ENCODE measurements around the gene DLG2.

DLG2 gene

GRCh38 chr11:84165139-84165538, 1462.0 kb downstream of the DLG2 start:
- CTCF ChIA-PET, result no interaction called here
- DNase-seq, result no peak
- no peak overlapping the region for H3K27ac ChIP-seq (ENCODE audit: insufficient read depth in 1 of 2, low read depth in 1 of 2, low read length in 2 of 2, poor library complexity in 1 of 2, severe bottlenecking in 2 of 2)
- H3K36me3 ChIP-seq (ENCODE audit: control insufficient read depth in 4 of 4, insufficient read depth in 4 of 4, low read length in 3 of 4), result no peaks in the 10 kb centered on the region
- POLR2A ChIA-PET, result no interaction called here
- no peaks in the 10 kb centered on the region for H3K4me1 ChIP-seq (ENCODE audit: control extremely low read depth in 1 of 4, control insufficient read depth in 4 of 4, insufficient read depth in 4 of 4, low read length in 3 of 4)
- H3K9me3 ChIP-seq (ENCODE audit: control extremely low read depth in 1 of 5, control insufficient read depth in 4 of 5, insufficient read depth in 2 of 5, low read depth in 1 of 5, low read length in 4 of 5), result no peaks in the 10 kb centered on the region
- H3K4me3 ChIP-seq (ENCODE audit: control insufficient read depth in 1 of 7, extremely low read depth in 1 of 7, insufficient read depth in 4 of 7, low read depth in 2 of 7, low read length in 6 of 7), result no peak overlapping the region
- WGBS (ENCODE audit: insufficient coverage), result no CpG with 5 or more reads among the region's 2 CpGs
- no peaks in the 10 kb centered on the region for H3K27me3 ChIP-seq (replicated peaks in 2 of 5; ENCODE audit: control insufficient read depth in 4 of 5, insufficient read depth in 5 of 5, low read length in 4 of 5)

DNA sequence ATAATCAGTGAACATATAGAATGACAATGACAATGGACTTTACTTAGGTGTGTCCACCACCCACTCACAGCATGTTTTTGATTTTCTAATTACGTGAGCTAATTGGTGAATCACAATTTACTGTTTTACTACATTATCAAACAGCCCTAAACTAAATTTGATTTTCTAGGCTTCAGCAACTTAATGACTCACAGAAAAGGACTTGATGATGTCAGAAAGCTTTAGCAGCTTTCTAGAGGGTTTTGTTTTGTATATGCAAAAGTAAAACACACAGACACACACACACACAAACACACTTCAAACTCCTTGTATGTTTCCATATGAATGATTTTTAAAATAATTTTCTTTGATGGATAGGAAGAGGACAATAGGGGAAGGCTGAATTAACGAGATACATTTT, 1462.4 kb downstream of the DLG2 start:
- DNase-seq, result no peak
- no peaks in the 10 kb centered on the region for H3K4me1 ChIP-seq (ENCODE audit: control extremely low read depth in 1 of 4, control insufficient read depth in 4 of 4, insufficient read depth in 4 of 4, low read length in 3 of 4)
- H3K9me3 ChIP-seq (ENCODE audit: control extremely low read depth in 1 of 5, control insufficient read depth in 4 of 5, insufficient read depth in 2 of 5, low read depth in 1 of 5, low read length in 4 of 5), result no peaks in the 10 kb centered on the region
- no peaks in the 10 kb centered on the region for H3K36me3 ChIP-seq (ENCODE audit: control insufficient read depth in 4 of 4, insufficient read depth in 4 of 4, low read length in 3 of 4)
- H3K4me3 ChIP-seq (ENCODE audit: control insufficient read depth in 1 of 7, extremely low read depth in 1 of 7, insufficient read depth in 4 of 7, low read depth in 2 of 7, low read length in 6 of 7), result no peak overlapping the region
- no CpG with 5 or more reads among the region's 2 CpGs for WGBS (ENCODE audit: insufficient coverage)
- POLR2A ChIA-PET, result no interaction called here
- H3K27me3 ChIP-seq (replicated peaks in 2 of 5; ENCODE audit: control insufficient read depth in 4 of 5, insufficient read depth in 5 of 5, low read length in 4 of 5), result no peaks in the 10 kb centered on the region
- CTCF ChIA-PET, result no interaction called here
- H3K27ac ChIP-seq (ENCODE audit: insufficient read depth in 1 of 2, low read depth in 1 of 2, low read length in 2 of 2, poor library complexity in 1 of 2, severe bottlenecking in 2 of 2), result no peak overlapping the region

DNA sequence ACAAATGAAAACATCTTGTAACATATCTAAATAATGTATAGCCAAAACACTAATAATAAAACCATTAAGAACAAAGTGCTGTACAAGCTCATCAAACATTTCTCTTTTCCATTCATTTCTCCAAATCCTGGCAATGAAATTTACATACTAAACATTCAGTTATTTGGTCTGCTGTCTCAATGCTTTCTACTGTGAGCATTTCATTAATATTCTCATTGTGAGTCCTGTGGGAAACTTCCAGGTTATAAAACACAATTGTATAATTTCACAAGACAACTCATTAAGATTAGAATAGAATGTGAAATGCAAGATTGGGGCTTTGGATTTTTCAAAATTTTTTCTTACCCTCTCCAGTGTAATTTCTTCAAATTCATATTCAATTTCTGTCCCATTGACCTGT, 1464.0 kb downstream of the DLG2 start:
- CTCF ChIA-PET, result no interaction called here
- no peak for DNase-seq
- Histone ChIP-seq H3K36me3 (ENCODE audit: control insufficient read depth in 4 of 4, insufficient read depth in 4 of 4, low read length in 3 of 4) (no peaks in the 10 kb centered on the region), H3K9me3 (ENCODE audit: control extremely low read depth in 1 of 5, control insufficient read depth in 4 of 5, insufficient read depth in 2 of 5, low read depth in 1 of 5, low read length in 4 of 5) (no peaks in the 10 kb centered on the region), H3K27ac (ENCODE audit: insufficient read depth in 1 of 2, low read depth in 1 of 2, low read length in 2 of 2, poor library complexity in 1 of 2, severe bottlenecking in 2 of 2) (no peak overlapping the region), H3K4me3 (ENCODE audit: control insufficient read depth in 1 of 7, extremely low read depth in 1 of 7, insufficient read depth in 4 of 7, low read depth in 2 of 7, low read length in 6 of 7) (no peak overlapping the region), H3K27me3 (replicated peaks in 2 of 5; ENCODE audit: control insufficient read depth in 4 of 5, insufficient read depth in 5 of 5, low read length in 4 of 5) (no peaks in the 10 kb centered on the region), H3K4me1 (ENCODE audit: control extremely low read depth in 1 of 4, control insufficient read depth in 4 of 4, insufficient read depth in 4 of 4, low read length in 3 of 4) (no peaks in the 10 kb centered on the region)
- POLR2A ChIA-PET, result no interaction called here

- ChIA-PET CTCF (interaction anchor here (1.0 kb wide), 1 partner anchor 12 kb away, joined by 3 read pairs; no protein-coding TSS in a partner anchor), POLR2A (no interaction called here)
- no peaks in the 10 kb centered on the region for H3K27me3 ChIP-seq (replicated peaks in 2 of 5; ENCODE audit: control insufficient read depth in 4 of 5, insufficient read depth in 5 of 5, low read length in 4 of 5)
- no peaks in the 10 kb centered on the region for H3K36me3 ChIP-seq (ENCODE audit: control insufficient read depth in 4 of 4, insufficient read depth in 4 of 4, low read length in 3 of 4)
- H3K9me3 ChIP-seq (ENCODE audit: control extremely low read depth in 1 of 5, control insufficient read depth in 4 of 5, insufficient read depth in 2 of 5, low read depth in 1 of 5, low read length in 4 of 5), result no peaks in the 10 kb centered on the region
- DNase-seq, result no peak
- H3K27ac ChIP-seq (ENCODE audit: insufficient read depth in 1 of 2, low read depth in 1 of 2, low read length in 2 of 2, poor library complexity in 1 of 2, severe bottlenecking in 2 of 2), result no peak overlapping the region
- 100% methylated on average over 1 of the region's 3 CpGs for WGBS (ENCODE audit: insufficient coverage)
- H3K4me1 ChIP-seq (ENCODE audit: control extremely low read depth in 1 of 4, control insufficient read depth in 4 of 4, insufficient read depth in 4 of 4, low read length in 3 of 4), result no peaks in the 10 kb centered on the region
- no peak overlapping the region for H3K4me3 ChIP-seq (ENCODE audit: control insufficient read depth in 1 of 7, extremely low read depth in 1 of 7, insufficient read depth in 4 of 7, low read depth in 2 of 7, low read length in 6 of 7)
Measured at GRCh38 chr11:84157639-84158038, 1469.5 kb downstream of the DLG2 start.

GRCh38 chr11:84146826-84147225, 1480.3 kb downstream of the DLG2 start:
- 80% methylated on average over 1 of the region's 2 CpGs for WGBS (ENCODE audit: insufficient coverage)

DNA sequence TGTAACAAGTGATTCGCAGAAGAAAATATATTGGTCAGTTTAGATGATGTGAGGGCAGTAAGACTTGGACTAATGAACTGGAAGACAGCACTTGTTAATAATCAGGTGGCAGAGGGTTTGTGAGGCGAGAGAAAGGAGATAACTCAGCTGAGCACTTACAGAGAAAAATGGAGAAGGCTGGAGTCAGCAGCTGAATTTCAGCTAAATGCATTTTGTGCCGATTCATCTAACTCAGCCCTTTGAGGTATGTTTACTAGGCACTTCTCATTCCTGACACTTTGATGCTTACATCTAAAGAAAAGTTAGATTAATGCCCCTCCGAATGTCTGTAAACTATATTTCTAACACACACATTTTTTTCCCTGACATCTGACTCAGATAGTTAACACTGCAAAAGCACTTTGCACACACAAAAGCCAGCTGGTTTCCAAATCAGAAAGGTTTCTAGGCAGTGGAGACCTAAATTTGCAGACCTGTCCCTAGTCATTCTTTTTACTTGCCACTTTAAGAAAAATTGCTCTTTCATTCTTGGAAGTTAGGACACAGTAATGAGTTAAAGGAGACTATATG, 1481.4 kb downstream of the DLG2 start:
- H3K27ac ChIP-seq (ENCODE audit: insufficient read depth in 1 of 2, low read depth in 1 of 2, low read length in 2 of 2, poor library complexity in 1 of 2, severe bottlenecking in 2 of 2), result no peak overlapping the region
- no peaks in the 10 kb centered on the region for H3K4me1 ChIP-seq (ENCODE audit: control extremely low read depth in 1 of 4, control insufficient read depth in 4 of 4, insufficient read depth in 4 of 4, low read length in 3 of 4)
- H3K9me3 ChIP-seq (ENCODE audit: control extremely low read depth in 1 of 5, control insufficient read depth in 4 of 5, insufficient read depth in 2 of 5, low read depth in 1 of 5, low read length in 4 of 5), result no peaks in the 10 kb centered on the region
- 83% methylated on average over 4 of the region's 4 CpGs for WGBS (ENCODE audit: insufficient coverage)
- no peaks in the 10 kb centered on the region for H3K27me3 ChIP-seq (replicated peaks in 2 of 5; ENCODE audit: control insufficient read depth in 4 of 5, insufficient read depth in 5 of 5, low read length in 4 of 5)
- H3K36me3 ChIP-seq (ENCODE audit: control insufficient read depth in 4 of 4, insufficient read depth in 4 of 4, low read length in 3 of 4), result no peaks in the 10 kb centered on the region
- POLR2A ChIA-PET, result no interaction called here
- no peak for DNase-seq
- CTCF ChIA-PET, result interaction anchor here (1.2 kb wide), 1 partner anchor 12 kb away, joined by 3 read pairs; no protein-coding TSS in a partner anchor
- H3K4me3 ChIP-seq (ENCODE audit: control insufficient read depth in 1 of 7, extremely low read depth in 1 of 7, insufficient read depth in 4 of 7, low read depth in 2 of 7, low read length in 6 of 7), result no peak overlapping the region

More at GRCh38 chr11:84146826-84147225, 1480.3 kb downstream of the DLG2 start:
- ChIA-PET CTCF (interaction anchor here (1.3 kb wide), 1 partner anchor 10 kb away, joined by 3 read pairs; no protein-coding TSS in a partner anchor), POLR2A (no interaction called here)
- Histone ChIP-seq H3K4me1 (ENCODE audit: control extremely low read depth in 1 of 4, control insufficient read depth in 4 of 4, insufficient read depth in 4 of 4, low read length in 3 of 4) (no peaks in the 10 kb centered on the region), H3K9me3 (ENCODE audit: control extremely low read depth in 1 of 5, control insufficient read depth in 4 of 5, insufficient read depth in 2 of 5, low read depth in 1 of 5, low read length in 4 of 5) (no peaks in the 10 kb centered on the region), H3K36me3 (ENCODE audit: control insufficient read depth in 4 of 4, insufficient read depth in 4 of 4, low read length in 3 of 4) (no peaks in the 10 kb centered on the region), H3K27me3 (replicated peaks in 2 of 5; ENCODE audit: control insufficient read depth in 4 of 5, insufficient read depth in 5 of 5, low read length in 4 of 5) (no peaks in the 10 kb centered on the region), H3K4me3 (ENCODE audit: control insufficient read depth in 1 of 7, extremely low read depth in 1 of 7, insufficient read depth in 4 of 7, low read depth in 2 of 7, low read length in 6 of 7) (no peak overlapping the region), H3K27ac (ENCODE audit: insufficient read depth in 1 of 2, low read depth in 1 of 2, low read length in 2 of 2, poor library complexity in 1 of 2, severe bottlenecking in 2 of 2) (no peak overlapping the region)
- no peak for DNase-seq

DNA sequence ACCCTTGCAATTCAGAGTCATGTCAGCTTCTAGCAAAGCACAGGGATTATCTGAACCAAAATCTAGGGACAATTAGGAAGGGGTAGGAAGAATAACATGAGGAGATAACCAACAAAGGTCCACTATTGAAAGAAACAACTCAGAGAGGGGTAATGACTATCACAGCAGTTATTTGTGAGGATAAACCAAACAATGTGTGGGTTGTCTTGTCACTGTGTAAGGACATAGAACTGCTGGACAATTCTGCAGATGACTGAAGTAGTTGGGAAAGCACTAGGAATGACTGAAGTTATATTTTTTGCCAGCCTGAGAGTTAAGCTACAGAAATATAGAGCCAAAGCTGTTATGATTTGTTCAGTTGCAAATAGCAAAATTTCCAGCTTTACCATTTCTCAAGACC, 1482.6 kb downstream of the DLG2 start:
- no peak overlapping the region for H3K4me3 ChIP-seq (ENCODE audit: control insufficient read depth in 1 of 7, extremely low read depth in 1 of 7, insufficient read depth in 4 of 7, low read depth in 2 of 7, low read length in 6 of 7)
- H3K36me3 ChIP-seq (ENCODE audit: control insufficient read depth in 4 of 4, insufficient read depth in 4 of 4, low read length in 3 of 4), result no peaks in the 10 kb centered on the region
- no peak for DNase-seq
- CTCF ChIA-PET, result no interaction called here
- POLR2A ChIA-PET, result no interaction called here
- H3K27me3 ChIP-seq (replicated peaks in 2 of 5; ENCODE audit: control insufficient read depth in 4 of 5, insufficient read depth in 5 of 5, low read length in 4 of 5), result no peaks in the 10 kb centered on the region
- no peaks in the 10 kb centered on the region for H3K9me3 ChIP-seq (ENCODE audit: control extremely low read depth in 1 of 5, control insufficient read depth in 4 of 5, insufficient read depth in 2 of 5, low read depth in 1 of 5, low read length in 4 of 5)
- H3K27ac ChIP-seq (ENCODE audit: insufficient read depth in 1 of 2, low read depth in 1 of 2, low read length in 2 of 2, poor library complexity in 1 of 2, severe bottlenecking in 2 of 2), result no peak overlapping the region
- H3K4me1 ChIP-seq (ENCODE audit: control extremely low read depth in 1 of 4, control insufficient read depth in 4 of 4, insufficient read depth in 4 of 4, low read length in 3 of 4), result no peaks in the 10 kb centered on the region

All from common myeloid progenitor, CD34-positive (primary cell).